GM23338 (cell line): ENCODE data around the gene FHIT. TPM values are rescaled to one million over a fixed set of nuclear protein-coding genes. Genes with fewer than 3 reads are reported as not detected.

Experiments
- ATAC-seq: fragments of 200-7000 bp; cut with Tn5 transposase; 3 replicates; pipeline ENCODE4 v1.9.1; 2020
- DNase-seq: peaks from one replicate; pipeline ENCODE4 v3.0.0-alpha.2; 2015; ENCODE audit warnings: low spot score
- H2AFZ ChIP-seq: fragments of 200-600 bp; sonication (generic); 2 replicates; pipeline ENCODE4 v1.8.0; 2016; ENCODE audit warnings: antibody characterized with exemption, mild to moderate bottlenecking, moderate library complexity
- H3F3A ChIP-seq: fragments of 200-600 bp; sonication (generic); replicated peaks from 2 replicates; pipeline ENCODE4 v1.8.0; 2017; ENCODE audit warnings: antibody characterized with exemption, mixed run types, low read depth
- H3K27ac ChIP-seq: fragments of 200-600 bp; sonication (generic); 2 replicates; pipeline ENCODE4 v1.6.1; 2016; ENCODE audit warnings: low read depth
- H3K27me3 ChIP-seq: fragments of 200-600 bp; sonication (generic); 2 replicates; pipeline ENCODE4 v1.8.0; 2016; ENCODE audit warnings: mild to moderate bottlenecking, mixed run types, moderate library complexity; ENCODE audit not compliant: insufficient read depth
- H3K36me3 ChIP-seq: fragments of 200-600 bp; sonication (generic); 2 replicates; pipeline ENCODE4 v1.8.0; 2016; ENCODE audit warnings: mild to moderate bottlenecking; ENCODE audit not compliant: insufficient read depth
- H3K4me1 ChIP-seq: fragments of 200-600 bp; sonication (generic); 2 replicates; pipeline ENCODE4 v1.8.0; 2016; ENCODE audit warnings: mild to moderate bottlenecking, moderate library complexity; ENCODE audit not compliant: insufficient read depth
- H3K4me2 ChIP-seq: fragments of 200-600 bp; sonication (generic); 2 replicates; pipeline ENCODE4 v1.7.1; 2017; ENCODE audit warnings: mixed run types
- H3K4me3 ChIP-seq: fragments of 200-600 bp; sonication (generic); 2 replicates; pipeline ENCODE4 v1.6.1; 2016; ENCODE audit warnings: mixed run types
- H3K79me2 ChIP-seq: fragments of 200-600 bp; sonication (generic); replicated peaks from 2 replicates; pipeline ENCODE4 v1.8.0; 2017; ENCODE audit warnings: mild to moderate bottlenecking; ENCODE audit not compliant: insufficient read depth
- H3K9me2 ChIP-seq: fragments of 200-600 bp; sonication (generic); 2 replicates; pipeline ENCODE4 v1.8.0; 2017; ENCODE audit not compliant: insufficient read depth
- H4K20me1 ChIP-seq: fragments of 200-600 bp; sonication (generic); replicated peaks from 2 replicates; pipeline ENCODE4 v1.8.0; 2017; ENCODE audit warnings: mild to moderate bottlenecking; ENCODE audit not compliant: insufficient read depth
- H3K27ac Mint-ChIP-seq: 2 replicates; pipeline ENCODE4 v1.8.0; 2020; ENCODE audit warnings: inconsistent platforms, mild to moderate bottlenecking, moderate library complexity, mixed read lengths
- H3K27me3 Mint-ChIP-seq: 3 replicates; pipeline ENCODE4 v1.8.0; 2022; ENCODE audit warnings: low read depth, mild to moderate bottlenecking, moderate library complexity, mixed read lengths, inconsistent platforms; ENCODE audit not compliant: insufficient read depth, poor library complexity
- H3K36me3 Mint-ChIP-seq: 3 replicates; pipeline ENCODE4 v1.8.0; 2021; ENCODE audit warnings: low read depth, mild to moderate bottlenecking, inconsistent platforms, moderate library complexity, mixed read lengths
- H3K4me1 Mint-ChIP-seq: 3 replicates; pipeline ENCODE4 v1.8.0; 2020; ENCODE audit warnings: mild to moderate bottlenecking, inconsistent platforms, mixed read lengths
- H3K4me3 Mint-ChIP-seq: 3 replicates; pipeline ENCODE4 v1.8.0; 2021; ENCODE audit warnings: moderate library complexity, mild to moderate bottlenecking, inconsistent platforms, mixed read lengths
- H3K9me3 Mint-ChIP-seq: 3 replicates; pipeline ENCODE4 v1.8.0; 2020; ENCODE audit warnings: moderate library complexity, mild to moderate bottlenecking, inconsistent platforms, mixed read lengths
- CREB1 ChIP-seq: fragments of 250-450 bp; sonication (Bioruptor Pico); IDR thresholded peaks from 2 replicates; pipeline ENCODE4 v1.5.0; 2020; ENCODE audit warnings: low read depth, mild to moderate bottlenecking, moderate library complexity
- EZH2 ChIP-seq: fragments of 200-600 bp; sonication (generic); IDR thresholded peaks from one replicate; pipeline ENCODE4 v1.8.0; 2017; ENCODE audit warnings: antibody characterized with exemption, mild to moderate bottlenecking, low read depth; ENCODE audit not compliant: unreplicated experiment
- JUNB ChIP-seq: IDR thresholded peaks from one replicate; pipeline ENCODE4 v1.6.1; 2016; ENCODE audit warnings: antibody characterized with exemption; ENCODE audit not compliant: unreplicated experiment
- POLR2AphosphoS5 ChIP-seq: IDR thresholded peaks from 2 replicates; pipeline ENCODE4 v1.6.1; 2016; ENCODE audit warnings: antibody characterized with exemption, low read depth
- STAT1 ChIP-seq: IDR thresholded peaks from one replicate; pipeline ENCODE4 v1.6.1; 2016; ENCODE audit warnings: antibody characterized with exemption; ENCODE audit not compliant: unreplicated experiment
- ZNF462 ChIP-seq: fragments of 250-450 bp; sonication (Bioruptor Pico); IDR thresholded peaks from 2 replicates; pipeline ENCODE4 v1.5.0; 2020; ENCODE audit warnings: mild to moderate bottlenecking, moderate library complexity
- polyA plus RNA-seq: library from polyadenylated mRNA; unstranded; fragments of >200 nt; fragmentation: Nextera tagmentation; extraction: Ambion mirVana; gene quantifications from 2 replicates; pipeline ENCODE4 v1.2.1, GENCODE V29; 2016
- total RNA-seq: library from RNA; depleted of rRNA; stranded (reverse); fragments of >200 nt; shearing (Covaris generic); gene quantifications from 2 replicates; pipeline ENCODE4 v1.2.3, GENCODE V29; 2014
- TF ChIP-seq, protein P1 (sequence below), 2 experiments: fragments of 200-600 bp in 1 of 2; sonication (generic) in 1 of 2; conservative IDR thresholded peaks; 2 replicates each; pipeline versions ENCODE4 v1.5.1 to v1.6.1; 2016 to 2017; ENCODE audit warnings: antibody characterized with exemption in 2 of 2, low read depth in 2 of 2, mild to moderate bottlenecking in 2 of 2, moderate library complexity in 1 of 2
- TF ChIP-seq, protein P2 (sequence below): IDR thresholded peaks from 2 replicates; pipeline ENCODE4 v1.6.1; 2016; ENCODE audit warnings: antibody characterized with exemption

FHIT gene
- total and polyA plus RNA-seq, 2 experiments from 2014 or later: 3.0 to 8.3 TPM

GRCh38 chr3:60756241-60757030, 494.8 kb downstream of the FHIT start (continued):
- TF ChIP-seq ZNF462 (CRISPR knock-in tag): no peak
- TF ChIP-seq EZH2: no peak
- TF ChIP-seq, protein P1, sequence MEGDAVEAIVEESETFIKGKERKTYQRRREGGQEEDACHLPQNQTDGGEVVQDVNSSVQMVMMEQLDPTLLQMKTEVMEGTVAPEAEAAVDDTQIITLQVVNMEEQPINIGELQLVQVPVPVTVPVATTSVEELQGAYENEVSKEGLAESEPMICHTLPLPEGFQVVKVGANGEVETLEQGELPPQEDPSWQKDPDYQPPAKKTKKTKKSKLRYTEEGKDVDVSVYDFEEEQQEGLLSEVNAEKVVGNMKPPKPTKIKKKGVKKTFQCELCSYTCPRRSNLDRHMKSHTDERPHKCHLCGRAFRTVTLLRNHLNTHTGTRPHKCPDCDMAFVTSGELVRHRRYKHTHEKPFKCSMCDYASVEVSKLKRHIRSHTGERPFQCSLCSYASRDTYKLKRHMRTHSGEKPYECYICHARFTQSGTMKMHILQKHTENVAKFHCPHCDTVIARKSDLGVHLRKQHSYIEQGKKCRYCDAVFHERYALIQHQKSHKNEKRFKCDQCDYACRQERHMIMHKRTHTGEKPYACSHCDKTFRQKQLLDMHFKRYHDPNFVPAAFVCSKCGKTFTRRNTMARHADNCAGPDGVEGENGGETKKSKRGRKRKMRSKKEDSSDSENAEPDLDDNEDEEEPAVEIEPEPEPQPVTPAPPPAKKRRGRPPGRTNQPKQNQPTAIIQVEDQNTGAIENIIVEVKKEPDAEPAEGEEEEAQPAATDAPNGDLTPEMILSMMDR (conservative IDR thresholded peaks at IDR 0.05; ENCODE audit: low read depth in 2 of 2): no peak
- TF ChIP-seq CREB1 (CRISPR knock-in tag): no peak

DNA sequence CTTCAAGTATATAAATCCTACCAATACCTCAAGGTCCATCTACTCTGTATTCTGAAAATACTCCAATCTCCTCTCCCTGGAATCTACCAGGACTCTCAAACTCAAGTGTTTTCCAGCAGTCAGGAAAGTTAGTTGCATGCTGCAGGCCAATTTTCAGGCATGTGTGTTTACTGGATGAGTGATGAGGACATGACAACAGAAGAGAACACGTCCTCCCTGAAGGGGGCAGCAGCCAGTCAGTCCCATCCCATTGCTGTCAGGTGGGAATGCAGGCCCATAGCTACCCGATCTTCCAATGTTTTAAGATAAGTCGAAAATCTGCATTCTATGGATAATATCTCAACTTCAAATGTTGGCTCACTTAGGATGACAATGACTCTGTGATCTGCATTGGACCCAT, 496.2 kb downstream of the FHIT start:
- H3K9me3 Mint-ChIP-seq: peaks cover 20% of the 10 kb centered on the region
- H3K4me3 Mint-ChIP-seq: no peak overlapping the region
- H3K27me3 Mint-ChIP-seq: peaks cover 2% of the 10 kb centered on the region
- Histone ChIP-seq H4K20me1 (no peaks in the 10 kb centered on the region), H3K27ac (no peak overlapping the region), H3K9me2 (peaks cover 14% of the 10 kb centered on the region), H3K79me2 (no peaks in the 10 kb centered on the region), H3F3A (no peaks in the 10 kb centered on the region), H3K27me3 (no peaks in the 10 kb centered on the region), H3K4me2 (no peak overlapping the region), H3K36me3 (peaks cover 4% of the 10 kb centered on the region; the same call in 1 of the 2 replicates), H3K4me3 (no peak overlapping the region), H2AFZ (no peak overlapping the region), H3K4me1 (peaks cover 6% of the 10 kb centered on the region)
- peaks cover 34% of the 10 kb centered on the region for H3K36me3 Mint-ChIP-seq
- peak; percentile 99 for ATAC-seq
- 0 out of 2 replicates have a peak overlapping the region, but pooled peaks have one; percentile 16 for H3K27ac Mint-ChIP-seq
- DNase-seq: peak; percentile 84
- peaks cover 22% of the 10 kb centered on the region for H3K4me1 Mint-ChIP-seq
- TF ChIP-seq, protein P2, sequence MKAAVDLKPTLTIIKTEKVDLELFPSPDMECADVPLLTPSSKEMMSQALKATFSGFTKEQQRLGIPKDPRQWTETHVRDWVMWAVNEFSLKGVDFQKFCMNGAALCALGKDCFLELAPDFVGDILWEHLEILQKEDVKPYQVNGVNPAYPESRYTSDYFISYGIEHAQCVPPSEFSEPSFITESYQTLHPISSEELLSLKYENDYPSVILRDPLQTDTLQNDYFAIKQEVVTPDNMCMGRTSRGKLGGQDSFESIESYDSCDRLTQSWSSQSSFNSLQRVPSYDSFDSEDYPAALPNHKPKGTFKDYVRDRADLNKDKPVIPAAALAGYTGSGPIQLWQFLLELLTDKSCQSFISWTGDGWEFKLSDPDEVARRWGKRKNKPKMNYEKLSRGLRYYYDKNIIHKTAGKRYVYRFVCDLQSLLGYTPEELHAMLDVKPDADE: no peak
- TF ChIP-seq, protein P1 (conservative IDR thresholded peaks at IDR 0.05; ENCODE audit: low read depth in 2 of 2): peak; percentile 85 to 94
- TF ChIP-seq JUNB: no peak
- TF ChIP-seq STAT1: no peak
- no peak for TF ChIP-seq EZH2
- TF ChIP-seq POLR2AphosphoS5: no peak
